ENCODE results near the gene SZRD1. TPM values are rescaled to one million over a fixed set of nuclear protein-coding genes. Genes with fewer than 3 reads are reported as not detected.

SZRD1 gene
- total and polyA plus RNA-seq, 9 of the 15 experiments (the other 6 are each of a cell fraction or from before 2014, with no cell fraction given): 3.9 to 149 (median 82.5) TPM

DNA sequence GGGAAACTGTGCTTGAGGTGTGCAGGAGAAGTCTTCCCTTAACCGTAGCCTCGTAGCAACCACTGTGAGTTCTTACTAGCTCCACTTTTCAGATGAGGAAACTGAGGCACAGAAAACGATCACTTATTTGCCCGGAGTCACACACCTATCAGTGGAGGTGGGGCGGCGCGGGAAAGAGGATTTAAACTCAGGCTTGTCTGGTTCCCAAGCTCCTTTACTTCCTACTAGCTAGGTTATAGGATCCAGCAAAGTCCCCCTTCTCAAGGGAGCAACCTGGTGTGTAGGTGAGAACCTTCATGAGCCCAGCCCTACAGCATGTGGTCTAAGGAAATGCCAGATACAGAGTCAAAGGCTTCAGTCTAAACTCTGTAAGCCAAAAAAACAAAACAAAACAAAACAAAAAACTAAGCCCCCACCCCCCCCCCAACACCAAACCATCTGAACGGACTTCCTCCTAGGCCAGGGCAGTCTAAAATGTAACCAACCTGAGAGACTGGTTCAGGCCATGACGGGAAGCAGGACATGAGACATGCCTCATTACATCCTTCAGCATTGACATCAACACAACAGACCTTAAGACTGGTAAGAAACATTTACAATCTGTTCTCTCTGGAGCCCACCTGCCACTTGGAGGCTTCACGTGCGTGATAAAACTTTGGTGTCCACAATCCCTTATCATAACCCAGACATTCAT, 14.1 kb upstream of the SZRD1 start (continued):
- TF ChIP-seq SIRT6 (IDR thresholded peaks at IDR 0.05; ENCODE audit: low read depth, low read length): peak; percentile 11
- TF ChIP-seq, protein P1, sequence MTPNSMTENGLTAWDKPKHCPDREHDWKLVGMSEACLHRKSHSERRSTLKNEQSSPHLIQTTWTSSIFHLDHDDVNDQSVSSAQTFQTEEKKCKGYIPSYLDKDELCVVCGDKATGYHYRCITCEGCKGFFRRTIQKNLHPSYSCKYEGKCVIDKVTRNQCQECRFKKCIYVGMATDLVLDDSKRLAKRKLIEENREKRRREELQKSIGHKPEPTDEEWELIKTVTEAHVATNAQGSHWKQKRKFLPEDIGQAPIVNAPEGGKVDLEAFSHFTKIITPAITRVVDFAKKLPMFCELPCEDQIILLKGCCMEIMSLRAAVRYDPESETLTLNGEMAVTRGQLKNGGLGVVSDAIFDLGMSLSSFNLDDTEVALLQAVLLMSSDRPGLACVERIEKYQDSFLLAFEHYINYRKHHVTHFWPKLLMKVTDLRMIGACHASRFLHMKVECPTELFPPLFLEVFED (CRISPR knock-in tag; conservative IDR thresholded peaks at IDR 0.05): no peak
- no peak for TF ChIP-seq ILK (tag; IDR thresholded peaks at IDR 0.05; ENCODE audit: borderline replicate concordance, low read depth)
- TF ChIP-seq CBFA2T3 (IDR thresholded peaks at IDR 0.05): peak; percentile 67
- no peak for TF ChIP-seq ETS2 (tag; IDR thresholded peaks at IDR 0.05; ENCODE audit: borderline replicate concordance, poor library complexity, severe bottlenecking)
- TF ChIP-seq, protein P2, sequence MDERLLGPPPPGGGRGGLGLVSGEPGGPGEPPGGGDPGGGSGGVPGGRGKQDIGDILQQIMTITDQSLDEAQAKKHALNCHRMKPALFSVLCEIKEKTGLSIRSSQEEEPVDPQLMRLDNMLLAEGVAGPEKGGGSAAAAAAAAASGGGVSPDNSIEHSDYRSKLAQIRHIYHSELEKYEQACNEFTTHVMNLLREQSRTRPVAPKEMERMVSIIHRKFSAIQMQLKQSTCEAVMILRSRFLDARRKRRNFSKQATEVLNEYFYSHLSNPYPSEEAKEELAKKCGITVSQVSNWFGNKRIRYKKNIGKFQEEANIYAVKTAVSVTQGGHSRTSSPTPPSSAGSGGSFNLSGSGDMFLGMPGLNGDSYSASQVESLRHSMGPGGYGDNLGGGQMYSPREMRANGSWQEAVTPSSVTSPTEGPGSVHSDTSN (CRISPR knock-in tag; IDR thresholded peaks at IDR 0.05; ENCODE audit: low read depth): no peak
- TF ChIP-seq, protein P2 (tag; conservative IDR thresholded peaks at IDR 0.05; ENCODE audit: low read depth): no peak
- TF ChIP-seq, protein P3, sequence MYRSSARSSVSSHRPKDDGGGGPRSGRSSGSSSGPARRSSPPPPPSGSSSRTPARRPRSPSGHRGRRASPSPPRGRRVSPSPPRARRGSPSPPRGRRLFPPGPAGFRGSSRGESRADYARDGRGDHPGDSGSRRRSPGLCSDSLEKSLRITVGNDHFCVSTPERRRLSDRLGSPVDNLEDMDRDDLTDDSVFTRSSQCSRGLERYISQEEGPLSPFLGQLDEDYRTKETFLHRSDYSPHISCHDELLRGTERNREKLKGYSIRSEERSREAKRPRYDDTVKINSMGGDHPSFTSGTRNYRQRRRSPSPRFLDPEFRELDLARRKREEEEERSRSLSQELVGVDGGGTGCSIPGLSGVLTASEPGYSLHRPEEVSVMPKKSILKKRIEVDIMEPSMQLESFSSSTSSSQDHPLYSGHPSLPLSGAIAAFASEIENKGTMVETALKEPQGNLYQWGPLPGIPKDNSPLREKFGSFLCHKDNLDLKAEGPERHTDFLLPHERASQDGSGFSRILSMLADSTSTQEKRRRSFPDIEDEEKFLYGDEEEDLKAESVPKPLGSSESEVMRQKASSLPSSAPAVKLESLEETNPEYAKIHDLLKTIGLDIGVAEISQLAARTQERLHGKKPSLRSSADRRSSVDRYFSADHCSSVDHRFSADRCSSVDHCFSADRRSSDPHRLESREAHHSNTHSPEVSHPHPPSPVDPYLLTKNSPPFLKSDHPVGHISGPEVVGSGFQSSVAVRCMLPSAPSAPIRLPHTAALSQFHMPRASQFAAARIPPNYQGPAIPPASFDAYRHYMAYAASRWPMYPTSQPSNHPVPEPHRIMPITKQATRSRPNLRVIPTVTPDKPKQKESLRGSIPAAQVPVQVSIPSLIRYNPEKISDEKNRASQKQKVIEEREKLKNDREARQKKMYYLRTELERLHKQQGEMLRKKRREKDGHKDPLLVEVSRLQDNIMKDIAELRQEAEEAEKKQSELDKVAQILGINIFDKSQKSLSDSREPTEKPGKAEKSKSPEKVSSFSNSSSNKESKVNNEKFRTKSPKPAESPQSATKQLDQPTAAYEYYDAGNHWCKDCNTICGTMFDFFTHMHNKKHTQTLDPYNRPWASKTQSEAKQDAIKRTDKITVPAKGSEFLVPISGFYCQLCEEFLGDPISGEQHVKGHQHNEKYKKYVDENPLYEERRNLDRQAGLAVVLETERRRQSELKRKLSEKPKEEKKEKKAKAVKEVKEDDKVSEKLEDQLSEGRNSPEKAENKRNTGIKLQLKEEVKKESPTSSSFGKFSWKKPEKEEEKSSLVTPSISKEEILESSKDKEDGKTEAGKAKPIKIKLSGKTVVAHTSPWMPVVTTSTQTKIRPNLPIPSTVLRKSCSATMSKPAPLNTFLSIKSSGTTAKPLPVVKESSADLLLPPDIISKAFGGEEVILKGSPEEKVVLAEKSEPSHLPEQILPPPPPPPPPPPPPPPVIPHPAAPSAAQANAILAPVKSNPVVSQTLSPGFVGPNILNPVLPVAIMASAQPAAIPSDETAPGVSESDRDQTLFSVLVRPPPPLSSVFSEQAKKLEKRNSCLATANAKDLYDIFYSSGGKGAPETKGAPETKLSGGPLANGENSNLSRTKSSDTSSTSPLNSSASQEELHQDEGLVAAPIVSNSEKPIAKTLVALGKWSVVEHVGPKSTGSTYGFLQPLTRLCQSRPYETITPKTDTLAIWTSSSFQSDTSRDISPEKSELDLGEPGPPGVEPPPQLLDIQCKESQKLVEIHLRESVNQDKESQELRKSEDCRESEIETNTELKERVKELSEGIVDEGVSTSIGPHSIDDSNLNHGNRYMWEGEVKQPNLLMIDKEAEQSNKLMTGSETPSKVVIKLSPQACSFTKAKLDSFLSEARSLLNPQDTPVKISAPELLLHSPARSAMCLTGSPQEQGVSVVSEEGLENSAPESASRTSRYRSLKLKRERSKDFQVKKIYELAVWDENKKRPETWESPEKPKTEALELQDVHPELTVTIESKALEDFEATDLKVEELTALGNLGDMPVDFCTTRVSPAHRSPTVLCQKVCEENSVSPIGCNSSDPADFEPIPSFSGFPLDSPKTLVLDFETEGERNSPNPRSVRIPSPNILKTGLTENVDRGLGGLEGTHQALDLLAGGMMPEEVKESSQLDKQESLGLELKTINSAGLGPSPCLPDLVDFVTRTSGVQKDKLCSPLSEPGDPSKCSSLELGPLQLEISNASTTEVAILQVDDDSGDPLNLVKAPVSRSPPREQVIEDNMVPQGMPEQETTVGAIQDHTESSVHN (IDR thresholded peaks at IDR 0.05; ENCODE audit: borderline replicate concordance in 1 of 2, low read depth in 1 of 2): no peak
- TF ChIP-seq, protein P4, sequence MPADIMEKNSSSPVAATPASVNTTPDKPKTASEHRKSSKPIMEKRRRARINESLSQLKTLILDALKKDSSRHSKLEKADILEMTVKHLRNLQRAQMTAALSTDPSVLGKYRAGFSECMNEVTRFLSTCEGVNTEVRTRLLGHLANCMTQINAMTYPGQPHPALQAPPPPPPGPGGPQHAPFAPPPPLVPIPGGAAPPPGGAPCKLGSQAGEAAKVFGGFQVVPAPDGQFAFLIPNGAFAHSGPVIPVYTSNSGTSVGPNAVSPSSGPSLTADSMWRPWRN (IDR thresholded peaks at IDR 0.05; ENCODE audit: low read depth): no peak
